K562 (cell line): ENCODE data around the gene ZBTB24. TPM values are rescaled to one million over a fixed set of nuclear protein-coding genes. Genes with fewer than 3 reads are reported as not detected.

Experiments
- ATAC-seq: fragments of 200-7000 bp; cut with Tn5 transposase; 3 replicates; pipeline ENCODE4 v1.9.1; 2020; ENCODE audit warnings: moderate library complexity
- BruUV-seq: library from RNA; stranded (reverse); fragments of 400-500 nt; replicated peaks from 2 replicates; lab custom pipeline; 2021; lab: Mats Ljungman, UMichigan
- CTCF ChIA-PET: fragments of 300-600 bp; formaldehyde crosslinking; extraction: SDS; loops from one replicate; lab custom pipeline; 2021; ENCODE audit warnings: low intra/inter-chr PET ratio; lab: Yijun Ruan, JAX
- POLR2A ChIA-PET: fragments of 300-600, 350-650 bp; sonication (Branson Sonifier 250); formaldehyde crosslinking; extraction: SDS; loops from one replicate; lab custom pipeline; 2021; ENCODE audit warnings: antibody characterized with exemption, inconsistent platforms; lab: Yijun Ruan, JAX
- DNase-seq, 4 experiments: peaks; one replicate each; pipeline versions ENCODE4 v3.0.0 to v3.0.0-alpha.2; 2011 to 2018; ENCODE audit warnings: low spot score in 3 of 4, mixed read lengths in 3 of 4; ENCODE audit errors: extremely low read depth in 1 of 4
- FAIRE-seq: peaks from 2 replicates; lab custom pipeline; 2011; peaks lifted over from hg19 to GRCh38; lab: Jason Lieb, UNC
- H2AFZ ChIP-seq: 2 replicates; pipeline ENCODE4 v1.6.0; 2011; ENCODE audit warnings: low read depth, low read length, control low read depth, inconsistent platforms
- H3K27ac ChIP-seq: fragments of 200-600 bp; 3 replicates; pipeline ENCODE4 v1.8.0; 2011; ENCODE audit warnings: low read depth, mild to moderate bottlenecking, control low read depth, inconsistent platforms, low read length, moderate library complexity, mixed read lengths; ENCODE audit errors: extremely low read depth
- H3K27me3 ChIP-seq, 2 experiments: fragments of 300-600 bp in 1 of 2; 2 replicates in 1 of 2; 3 replicates in 1 of 2; pipeline versions ENCODE4 v1.6.0 to v1.8.0; 2011; ENCODE audit warnings: inconsistent platforms in 2 of 2, low read length in 2 of 2, mild to moderate bottlenecking in 1 of 2, mixed read lengths in 1 of 2, moderate library complexity in 1 of 2; ENCODE audit not compliant: control insufficient read depth in 2 of 2, insufficient read depth in 2 of 2
- H3K36me3 ChIP-seq: fragments of 300-600 bp; 3 replicates; pipeline ENCODE4 v1.8.0; 2011; ENCODE audit warnings: mild to moderate bottlenecking, low read length, inconsistent platforms; ENCODE audit not compliant: control insufficient read depth, insufficient read depth
- H3K4me1 ChIP-seq, 2 experiments: fragments of 200-600 bp in 1 of 2; replicated peaks in 1 of 2; 2 replicates in 1 of 2; 3 replicates in 1 of 2; pipeline versions ENCODE4 v1.5.1 to v1.8.0; 2011; ENCODE audit warnings: inconsistent platforms in 2 of 2, low read length in 2 of 2, mild to moderate bottlenecking in 1 of 2, mixed read lengths in 1 of 2, moderate library complexity in 1 of 2; ENCODE audit not compliant: control insufficient read depth in 2 of 2, insufficient read depth in 2 of 2
- H3K4me2 ChIP-seq: 2 replicates; pipeline ENCODE4 v1.6.1; 2011; ENCODE audit warnings: low read length, control low read depth, inconsistent platforms, mixed read lengths; ENCODE audit not compliant: insufficient read depth
- H3K4me3 ChIP-seq: fragments of 200-600 bp; sonication (generic), shearing (Covaris generic); 2 replicates; pipeline ENCODE4 v1.5.1; 2016; ENCODE audit warnings: control low read depth, inconsistent platforms
- H3K79me2 ChIP-seq: fragments of 200-600 bp; 3 replicates; pipeline ENCODE4 v1.8.0; 2011; ENCODE audit warnings: low read length, inconsistent platforms; ENCODE audit not compliant: control insufficient read depth, insufficient read depth
- H3K9ac ChIP-seq, 2 experiments: 2 replicates each; pipeline versions ENCODE4 v1.6.0 to v1.6.1; 2011; ENCODE audit warnings: low read depth in 2 of 2, low read length in 2 of 2, control low read depth in 1 of 2, inconsistent platforms in 1 of 2, mild to moderate bottlenecking in 1 of 2, mixed read lengths in 1 of 2; ENCODE audit not compliant: insufficient read depth in 1 of 2
- H3K9me1 ChIP-seq: one replicate; pipeline ENCODE4 v1.6.0; 2011; ENCODE audit warnings: inconsistent platforms, mild to moderate bottlenecking, low read length, moderate library complexity; ENCODE audit not compliant: control insufficient read depth, insufficient read depth
- H3K9me3 ChIP-seq: replicated peaks from 2 replicates; pipeline ENCODE4 v1.5.1; 2011; ENCODE audit warnings: low read depth, low read length, inconsistent platforms; ENCODE audit not compliant: control insufficient read depth, insufficient read depth
- H4K20me1 ChIP-seq: replicated peaks from 2 replicates; pipeline ENCODE4 v1.6.1; 2011; ENCODE audit warnings: low read length, inconsistent platforms, mixed read lengths; ENCODE audit not compliant: control insufficient read depth, insufficient read depth
- ARHGAP35 ChIP-seq: fragments of 450-650 bp; IDR thresholded peaks from 2 replicates; pipeline ENCODE4 v1.6.1; 2018; ENCODE audit not compliant: partially characterized antibody
- MAZ ChIP-seq, 2 experiments: fragments of 450-650 bp in 1 of 2; sonication (generic) in 1 of 2; formaldehyde crosslinking; IDR thresholded peaks in 1 of 2; conservative IDR thresholded peaks in 1 of 2; 2 replicates each; pipeline versions ENCODE4 v1.4.0 to v1.5.0; 2020; ENCODE audit warnings: mild to moderate bottlenecking in 1 of 2, missing genetic modification reagents in 1 of 2
- NFXL1 ChIP-seq: fragments of 450-650 bp; formaldehyde crosslinking; IDR thresholded peaks from 2 replicates; pipeline ENCODE4 v1.4.0; 2021; ENCODE audit warnings: mild to moderate bottlenecking
- POLR2G ChIP-seq: fragments of 200-400 bp; formaldehyde crosslinking; IDR thresholded peaks from 2 replicates; pipeline ENCODE4 v1.6.1; 2017; ENCODE audit warnings: low read depth, mild to moderate bottlenecking, antibody characterized with exemption, low read length, moderate library complexity
- STAG1 ChIP-seq: sonication (generic); formaldehyde crosslinking; IDR thresholded peaks from 2 replicates; pipeline ENCODE4 v1.5.0; 2020; ENCODE audit warnings: missing genetic modification reagents, borderline replicate concordance
- STAT5A ChIP-seq: IDR thresholded peaks from 2 replicates; pipeline ENCODE4 v1.6.1; 2012; ENCODE audit warnings: low read length, inconsistent platforms, borderline replicate concordance
- WGBS: fragments of 100-300 bp; shearing (Covaris generic); methylation state at CpG from one replicate; pipeline ENCODE4 v1.1.6; 2016; ENCODE audit warnings: low coverage, mixed read lengths; ENCODE audit not compliant: insufficient coverage; ENCODE audit errors: missing lambda C conversion rate; 5-methylcytosine and 5-hydroxymethylcytosine counted together
- in situ Hi-C: fragments of 300-500 bp; cut with MboI; formaldehyde crosslinking; loops from 4 replicates; pipeline ENCODE4 v1.15.0; 2018; ENCODE audit warnings: inconsistent platforms, mixed read lengths
- intact Hi-C: fragments of 100-400 bp; cut with micrococcal nuclease; formaldehyde crosslinking; loops from 2 replicates; pipeline ENCODE4 v1.14.2; 2022
- polyA plus RNA-seq, 8 experiments: library from polyadenylated mRNA; depleted of rRNA in 4 of 8; stranded (reverse) in 5 of 8; unstranded in 3 of 8; fragments of >200 nt; fragmentation: Nextera tagmentation in 2 of 8; fragmentation: Illumina TruSeq in 1 of 8; extraction: Ambion mirVana in 2 of 8; extraction: Trizol in 1 of 8; gene quantifications; 2 replicates each; pipeline versions ENCODE4 v1.2.1 to v1.2.3, GENCODE V29; 2011 to 2014; ENCODE audit warnings: inconsistent platforms in 1 of 8, missing spikeins in 1 of 8
- total RNA-seq, 7 experiments: library from RNA; depleted of rRNA in 6 of 7; stranded (reverse); fragments of >200 nt in 6 of 7; fragmentation: Illumina TruSeq in 2 of 7; extraction: Trizol in 2 of 7; gene quantifications; 2 replicates each; pipeline versions ENCODE4 v1.2.1 to v1.2.3, GENCODE V29; 2011 to 2021; ENCODE audit warnings: low replicate concordance in 1 of 7
- TF ChIP-seq, protein P1 (sequence below): fragments of 250-450 bp; sonication (Bioruptor Pico); IDR thresholded peaks from 2 replicates; pipeline ENCODE4 v1.8.0; 2021; ENCODE audit warnings: borderline replicate concordance, mild to moderate bottlenecking, moderate library complexity; ENCODE audit not compliant: poor library complexity, severe bottlenecking
- TF ChIP-seq, protein P2 (sequence below), 2 experiments: IDR thresholded peaks; 2 replicates each; pipeline ENCODE4 v1.6.1; 2011; ENCODE audit warnings: borderline replicate concordance in 1 of 2, control low read depth in 1 of 2, low read depth in 1 of 2, low read length in 1 of 2, mild to moderate bottlenecking in 1 of 2, mixed read lengths in 1 of 2, moderate library complexity in 1 of 2; ENCODE audit not compliant: insufficient read depth in 1 of 2, insufficient read length in 1 of 2, poor library complexity in 1 of 2, severe bottlenecking in 1 of 2; ENCODE audit errors: extremely low read depth in 1 of 2
- TF ChIP-seq, protein P3 (sequence below): fragments of 450-650 bp; formaldehyde crosslinking; IDR thresholded peaks from 2 replicates; pipeline ENCODE4 v1.4.0; 2022; ENCODE audit warnings: missing genetic modification characterization

The ZBTB24 gene
- total and polyA plus RNA-seq, 9 of the 15 experiments (the other 6 are each of a cell fraction or from before 2014, with no cell fraction given) = 2.0 to 16.7 (median 8.3) TPM

DNA sequence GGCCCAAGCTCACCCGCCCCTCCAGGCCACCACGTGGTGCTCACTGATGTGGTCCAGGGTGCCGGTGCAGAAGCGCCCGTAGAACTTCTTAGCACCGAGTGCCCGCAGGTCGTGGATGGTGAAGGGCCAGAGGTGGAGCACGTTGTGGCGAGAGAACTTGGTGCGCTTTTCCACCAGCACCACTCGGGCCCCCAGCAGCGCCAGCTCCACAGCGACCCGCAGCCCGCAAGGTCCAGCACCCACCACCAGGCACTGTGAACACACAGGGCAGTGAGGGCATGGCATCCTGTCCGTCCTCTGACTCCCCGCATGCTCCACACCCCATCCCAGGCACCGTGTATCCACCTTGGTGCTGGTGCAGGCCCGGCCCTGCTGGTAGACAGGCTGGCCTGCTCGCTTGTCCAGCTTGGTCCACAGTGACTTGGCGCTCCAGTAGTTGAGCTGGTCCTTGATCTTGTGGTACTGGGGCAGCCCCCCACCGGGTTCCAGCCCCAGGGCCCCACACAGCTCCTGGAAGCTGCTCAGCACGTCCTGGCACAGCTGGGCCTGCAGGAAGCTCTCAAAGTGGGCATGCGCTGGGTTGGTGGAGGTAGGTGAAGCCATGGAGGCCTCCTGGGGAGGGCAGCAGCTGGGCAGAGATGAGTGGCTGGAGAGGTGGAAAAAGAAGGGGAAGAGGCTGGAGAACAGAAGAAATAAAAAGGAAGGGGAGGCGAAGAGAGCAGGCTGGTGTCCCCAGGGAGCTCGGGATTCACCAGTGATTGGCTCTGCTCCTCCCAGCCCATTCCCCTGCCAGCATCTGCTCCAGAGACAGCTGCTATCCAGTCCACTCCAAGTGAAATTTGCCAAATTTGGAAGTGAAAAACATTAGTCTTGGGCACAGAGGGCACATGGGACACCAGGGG is 29.2 kb downstream of the ZBTB24 start:
- no peaks in the 10 kb centered on the region for H3K36me3 ChIP-seq
- no TSS peak for BruUV-seq
- 92% methylated on average over 27 of the region's 27 CpGs for WGBS
- no peak overlapping the region for H2AFZ ChIP-seq
- no peak overlapping the region for H3K4me3 ChIP-seq
- TF ChIP-seq NFXL1 (CRISPR knock-in tag) = no peak
- TF ChIP-seq, protein P1, sequence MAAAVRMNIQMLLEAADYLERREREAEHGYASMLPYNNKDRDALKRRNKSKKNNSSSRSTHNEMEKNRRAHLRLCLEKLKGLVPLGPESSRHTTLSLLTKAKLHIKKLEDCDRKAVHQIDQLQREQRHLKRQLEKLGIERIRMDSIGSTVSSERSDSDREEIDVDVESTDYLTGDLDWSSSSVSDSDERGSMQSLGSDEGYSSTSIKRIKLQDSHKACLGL = no peak
- peak; percentile 56; the same call in 1 of the 2 replicates for TF ChIP-seq POLR2G
- TF ChIP-seq, protein P2, sequence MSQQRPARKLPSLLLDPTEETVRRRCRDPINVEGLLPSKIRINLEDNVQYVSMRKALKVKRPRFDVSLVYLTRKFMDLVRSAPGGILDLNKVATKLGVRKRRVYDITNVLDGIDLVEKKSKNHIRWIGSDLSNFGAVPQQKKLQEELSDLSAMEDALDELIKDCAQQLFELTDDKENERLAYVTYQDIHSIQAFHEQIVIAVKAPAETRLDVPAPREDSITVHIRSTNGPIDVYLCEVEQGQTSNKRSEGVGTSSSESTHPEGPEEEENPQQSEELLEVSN (IDR thresholded peaks at IDR 0.05; ENCODE audit: borderline replicate concordance in 1 of 2, extremely low read depth in 1 of 2, insufficient read depth in 1 of 2, insufficient read length in 1 of 2, low read depth in 1 of 2, low read length in 1 of 2, poor library complexity in 1 of 2, severe bottlenecking in 1 of 2) = no peak
- no peak for TF ChIP-seq ARHGAP35
- no peak for TF ChIP-seq MAZ (CRISPR knock-in tag; conservative IDR thresholded peaks at IDR 0.05 in 1 of 2, IDR thresholded peaks at IDR 0.05 in 1 of 2)
- TF ChIP-seq STAT5A = no peak
- TF ChIP-seq, protein P3, sequence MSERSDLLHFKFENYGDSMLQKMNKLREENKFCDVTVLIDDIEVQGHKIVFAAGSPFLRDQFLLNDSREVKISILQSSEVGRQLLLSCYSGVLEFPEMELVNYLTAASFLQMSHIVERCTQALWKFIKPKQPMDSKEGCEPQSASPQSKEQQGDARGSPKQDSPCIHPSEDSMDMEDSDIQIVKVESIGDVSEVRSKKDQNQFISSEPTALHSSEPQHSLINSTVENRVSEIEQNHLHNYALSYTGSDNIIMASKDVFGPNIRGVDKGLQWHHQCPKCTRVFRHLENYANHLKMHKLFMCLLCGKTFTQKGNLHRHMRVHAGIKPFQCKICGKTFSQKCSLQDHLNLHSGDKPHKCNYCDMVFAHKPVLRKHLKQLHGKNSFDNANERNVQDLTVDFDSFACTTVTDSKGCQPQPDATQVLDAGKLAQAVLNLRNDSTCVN = no peak
- no peak for TF ChIP-seq STAG1
- no peaks in the 10 kb centered on the region for H3K27me3 ChIP-seq
- no peaks in the 10 kb centered on the region for H3K9me3 ChIP-seq
- intact Hi-C loops (no loop called here), in situ Hi-C loops (no loop called here)
- H4K20me1 ChIP-seq = no peaks in the 10 kb centered on the region
- no peaks in the 10 kb centered on the region for H3K79me2 ChIP-seq
- CTCF ChIA-PET = no interaction called here
- POLR2A ChIA-PET = interaction anchor here (0.6 to 8.2 kb wide), 6 partner anchors 10 to 686 kb away, joined by 3 to 92 read pairs (median 4); partner anchors contain the start of genes CD164, PPIL6 and SMPD2
- no peak overlapping the region for H3K27ac ChIP-seq
- H3K4me1 ChIP-seq = peaks cover 5 to 45% of the 10 kb centered on the region in 2 experiments; a peak in 4 of 5 replicates
- no peak for FAIRE-seq
- peak overlapping the region in 1 of 2 experiments; percentile 70; a peak in 2 of 4 replicates for H3K9ac ChIP-seq
- H3K9me1 ChIP-seq = no peaks in the 10 kb centered on the region
- DNase-seq = no peak
- ATAC-seq = no peak
- no peak overlapping the region for H3K4me2 ChIP-seq
